Activated T-helper 17 cell treated with anti-CD3 and anti-CD28 coated beads, Interleukin-2, amount 50 U/mL, for 72 hours (primary cell): Measurements from ENCODE around the gene ZIC5. TPM values are rescaled to one million over a fixed set of nuclear protein-coding genes. Genes with fewer than 3 reads are reported as not detected.

Experiments used
- ATAC-seq: fragments of 150-1000 bp; cut with Tn5 transposase; replicated peaks from 2 replicates; pipeline ENCODE4 v1.10.0; 2021; ENCODE audit warnings: mild to moderate bottlenecking, moderate library complexity
- H3K27ac Mint-ChIP-seq: one replicate; pipeline ENCODE4 v1.8.0; 2022; ENCODE audit warnings: mixed read lengths
- H3K27me3 Mint-ChIP-seq: one replicate; pipeline ENCODE4 v1.8.0; 2022; ENCODE audit warnings: mixed read lengths
- H3K36me3 Mint-ChIP-seq: one replicate; pipeline ENCODE4 v1.8.0; 2022; ENCODE audit warnings: low read depth, mild to moderate bottlenecking, mixed read lengths
- H3K4me1 Mint-ChIP-seq: one replicate; pipeline ENCODE4 v1.8.0; 2022; ENCODE audit warnings: mixed read lengths
- H3K4me3 Mint-ChIP-seq: one replicate; pipeline ENCODE4 v1.8.0; 2022; ENCODE audit warnings: mild to moderate bottlenecking, mixed read lengths
- H3K9me3 Mint-ChIP-seq: one replicate; pipeline ENCODE4 v1.8.0; 2022; ENCODE audit warnings: mixed read lengths
- total RNA-seq, 2 donors: library from RNA; stranded (reverse); gene quantifications; one replicate each; pipeline ENCODE4 v1.2.3, GENCODE V29; 2022

The ZIC5 gene
- total RNA-seq, 2 donors from 2014 or later = 0.04 TPM; not detected in 1

- Mint-ChIP-seq H3K27me3 (peaks cover 78% of the 10 kb centered on the region), H3K36me3 (peaks cover 15% of the 10 kb centered on the region), H3K27ac (no peak overlapping the region), H3K4me3 (peak overlapping the region; percentile 32), H3K4me1 (peaks cover 8% of the 10 kb centered on the region), H3K9me3 (peaks cover 4% of the 10 kb centered on the region)
- no peak for ATAC-seq
Observed at GRCh38 chr13:99991013-99991827, 19.7 kb upstream of the ZIC5 start.

GRCh38 chr13:99990126-99990977 lies 18.8 kb upstream of the ZIC5 start:
- Mint-ChIP-seq H3K9me3 (no peaks in the 10 kb centered on the region), H3K36me3 (peaks cover 21% of the 10 kb centered on the region), H3K4me3 (peak overlapping the region; percentile 32), H3K27ac (no peak overlapping the region), H3K4me1 (peaks cover 5% of the 10 kb centered on the region), H3K27me3 (peaks cover 76% of the 10 kb centered on the region)
- ATAC-seq = no peak

GRCh38 chr13:99989276-99990125 lies 17.9 kb upstream of the ZIC5 start:
- peaks cover 5% of the 10 kb centered on the region for H3K4me1 Mint-ChIP-seq
- H3K4me3 Mint-ChIP-seq = peak overlapping the region; percentile 9
- H3K9me3 Mint-ChIP-seq = no peaks in the 10 kb centered on the region
- H3K36me3 Mint-ChIP-seq = peaks cover 16% of the 10 kb centered on the region
- ATAC-seq = no peak
- no peak overlapping the region for H3K27ac Mint-ChIP-seq
- H3K27me3 Mint-ChIP-seq = peaks cover 69% of the 10 kb centered on the region

- H3K4me3 Mint-ChIP-seq = no peak overlapping the region
- peaks cover 69% of the 10 kb centered on the region for H3K27me3 Mint-ChIP-seq
- no peak for ATAC-seq
- peaks cover 23% of the 10 kb centered on the region for H3K36me3 Mint-ChIP-seq
- peaks cover 5% of the 10 kb centered on the region for H3K4me1 Mint-ChIP-seq
- H3K9me3 Mint-ChIP-seq = no peaks in the 10 kb centered on the region
- no peak overlapping the region for H3K27ac Mint-ChIP-seq
Observed at GRCh38 chr13:99988529-99989275, 17.1 kb upstream of the ZIC5 start.

- Mint-ChIP-seq H3K27me3 (peaks cover 60% of the 10 kb centered on the region), H3K4me1 (peaks cover 5% of the 10 kb centered on the region), H3K4me3 (no peak overlapping the region), H3K27ac (no peak overlapping the region), H3K9me3 (no peaks in the 10 kb centered on the region), H3K36me3 (peaks cover 27% of the 10 kb centered on the region)
- ATAC-seq = no peak
Observed at GRCh38 chr13:99987154-99988019, 15.8 kb upstream of the ZIC5 start.

- H3K27me3 Mint-ChIP-seq = peaks cover 54% of the 10 kb centered on the region
- ATAC-seq = no peak
- H3K9me3 Mint-ChIP-seq = no peaks in the 10 kb centered on the region
- no peak overlapping the region for H3K4me3 Mint-ChIP-seq
- peaks cover 5% of the 10 kb centered on the region for H3K4me1 Mint-ChIP-seq
- peaks cover 27% of the 10 kb centered on the region for H3K36me3 Mint-ChIP-seq
- no peak overlapping the region for H3K27ac Mint-ChIP-seq
Observed at GRCh38 chr13:99986741-99987140, 15.2 kb upstream of the ZIC5 start.

- peak overlapping the region; percentile 63 for H3K27ac Mint-ChIP-seq
- no peak overlapping the region for H3K4me3 Mint-ChIP-seq
- no peak for ATAC-seq
Observed at GRCh38 chr13:99985886-99986527, 14.4 kb upstream of the ZIC5 start.

GRCh38 chr13:99985241-99985874 lies 13.8 kb upstream of the ZIC5 start:
- peaks cover 5% of the 10 kb centered on the region for H3K4me1 Mint-ChIP-seq
- peaks cover 47% of the 10 kb centered on the region for H3K27me3 Mint-ChIP-seq
- peaks cover 27% of the 10 kb centered on the region for H3K36me3 Mint-ChIP-seq
- no peak overlapping the region for H3K27ac Mint-ChIP-seq
- H3K9me3 Mint-ChIP-seq = no peaks in the 10 kb centered on the region
- ATAC-seq = no peak
- no peak overlapping the region for H3K4me3 Mint-ChIP-seq

More at GRCh38 chr13:99985886-99986527, 14.4 kb upstream of the ZIC5 start:
- Mint-ChIP-seq H3K27me3 (peaks cover 47% of the 10 kb centered on the region), H3K4me1 (peaks cover 5% of the 10 kb centered on the region), H3K36me3 (peaks cover 27% of the 10 kb centered on the region), H3K9me3 (no peaks in the 10 kb centered on the region)

- Mint-ChIP-seq H3K4me3 (no peak overlapping the region), H3K9me3 (no peaks in the 10 kb centered on the region), H3K27ac (peak overlapping the region; percentile 28), H3K27me3 (peaks cover 40% of the 10 kb centered on the region), H3K36me3 (peaks cover 27% of the 10 kb centered on the region), H3K4me1 (peaks cover 5% of the 10 kb centered on the region)
- no peak for ATAC-seq
Observed at GRCh38 chr13:99984461-99985240, 13.1 kb upstream of the ZIC5 start.

GRCh38 chr13:99983499-99984401 lies 12.2 kb upstream of the ZIC5 start:
- H3K9me3 Mint-ChIP-seq = no peaks in the 10 kb centered on the region
- ATAC-seq = no peak
- H3K36me3 Mint-ChIP-seq = peaks cover 27% of the 10 kb centered on the region
- peaks cover 5% of the 10 kb centered on the region for H3K4me1 Mint-ChIP-seq
- peak overlapping the region; percentile 28 for H3K27ac Mint-ChIP-seq
- H3K4me3 Mint-ChIP-seq = peak overlapping the region; percentile 19
- peaks cover 37% of the 10 kb centered on the region for H3K27me3 Mint-ChIP-seq
